NCI-H460 (cell line): Measurements from ENCODE around the gene NEUROD1. TPM values are rescaled to one million over a fixed set of nuclear protein-coding genes. Genes with fewer than 3 reads are reported as not detected.
A peak's percentile ranks its signal among the peaks of the same experiment; 100 is the strongest.

ENCODE experiments used
- DNase-seq: peaks from one replicate; pipeline ENCODE4 v3.0.0-alpha.2; 2016; ENCODE audit warnings: low read depth; ENCODE audit errors: extremely low read depth
- total RNA-seq: library from RNA; depleted of rRNA; stranded (reverse); fragments of >200 nt; shearing (Covaris generic); gene quantifications from 2 replicates; pipeline ENCODE4 v1.2.3, GENCODE V29; 2014

NEUROD1 gene
- total RNA-seq, 1 experiment from 2014 or later: not detected

DNA sequence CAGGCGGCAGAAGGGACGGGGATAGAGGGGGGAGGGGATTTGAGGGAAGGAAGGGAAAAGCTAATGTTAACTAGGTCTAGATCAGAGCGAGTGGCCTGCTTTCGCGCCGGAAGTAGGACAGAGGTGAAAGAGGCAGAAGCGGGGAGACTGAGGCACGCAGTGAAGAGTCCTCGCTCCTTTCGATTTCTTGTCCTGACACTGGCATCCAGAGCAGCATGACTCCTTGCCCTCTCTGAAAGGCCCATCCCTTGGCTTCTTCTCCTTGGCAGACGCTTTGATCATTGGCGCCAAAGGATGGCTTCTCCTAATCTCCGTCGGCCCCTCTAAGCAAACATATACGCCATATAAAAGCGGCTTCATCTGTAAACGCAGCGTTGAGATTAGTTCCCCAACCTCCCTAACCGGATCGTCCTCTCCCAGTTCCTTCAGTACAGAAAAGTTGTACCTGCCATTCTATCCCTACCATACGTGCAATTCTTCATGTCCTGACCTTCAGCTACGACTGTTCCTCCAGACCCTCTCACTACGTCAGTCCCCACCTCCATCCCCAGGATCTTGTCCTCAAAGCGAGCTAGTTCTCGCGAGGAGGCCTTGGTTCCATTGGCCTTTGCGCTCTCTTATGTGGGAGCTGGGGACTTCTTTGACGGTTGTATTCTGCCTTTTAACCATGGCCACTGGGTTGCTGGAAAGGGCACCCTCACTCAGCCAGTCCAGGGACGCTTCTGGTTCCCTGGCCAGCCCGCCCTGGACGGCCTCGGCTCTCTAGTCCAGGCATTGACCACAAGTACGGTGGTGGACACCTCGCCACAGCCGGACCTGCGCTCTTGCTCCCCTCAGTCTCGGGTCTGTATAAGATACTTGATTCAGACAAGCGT lies 857 bp upstream of the NEUROD1 start:
- DNase-seq: no peak

- DNase-seq: no peak
These were observed 755 bp downstream of the NEUROD1 start for GRCh38 chr2:181679544-181679979.

DNA sequence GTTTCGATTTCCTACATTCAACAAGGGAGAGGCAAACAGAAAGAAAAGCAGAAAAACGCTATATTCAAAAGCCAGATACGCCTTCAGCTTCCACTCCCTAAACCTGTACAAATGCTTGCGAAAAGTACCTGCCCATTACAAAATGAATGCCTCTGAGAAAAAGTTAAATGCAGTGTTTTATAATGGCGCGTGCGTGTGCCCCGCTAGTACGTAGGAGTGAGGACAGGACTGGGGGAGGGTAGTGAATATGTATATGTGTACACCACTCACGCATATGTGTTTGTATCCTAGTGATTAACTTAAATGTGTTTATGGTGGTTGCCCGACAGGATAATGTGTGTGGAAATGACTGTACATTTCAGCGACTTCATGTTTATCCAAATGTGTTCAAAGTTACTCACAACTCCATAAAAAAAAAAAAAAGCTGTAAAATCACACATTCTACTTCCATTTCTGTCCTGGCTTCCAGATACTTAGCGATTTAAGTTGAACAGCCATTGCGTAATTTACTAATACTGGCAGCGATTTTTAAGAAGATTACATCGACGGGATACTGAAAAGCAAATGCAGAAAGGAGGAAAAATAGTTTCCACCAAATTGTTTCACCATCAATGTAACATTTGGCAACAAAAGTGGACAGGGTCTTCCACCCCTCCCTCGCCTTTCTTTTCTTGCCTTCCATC lies 1.3 kb downstream of the NEUROD1 start:
- no peak for DNase-seq

- peak; percentile 57 for DNase-seq
These were observed 2.3 kb downstream of the NEUROD1 start for GRCh38 chr2:181677912-181678586.

- DNase-seq: no peak
These were observed 5.1 kb downstream of the NEUROD1 start for GRCh38 chr2:181675254-181675653.

DNA sequence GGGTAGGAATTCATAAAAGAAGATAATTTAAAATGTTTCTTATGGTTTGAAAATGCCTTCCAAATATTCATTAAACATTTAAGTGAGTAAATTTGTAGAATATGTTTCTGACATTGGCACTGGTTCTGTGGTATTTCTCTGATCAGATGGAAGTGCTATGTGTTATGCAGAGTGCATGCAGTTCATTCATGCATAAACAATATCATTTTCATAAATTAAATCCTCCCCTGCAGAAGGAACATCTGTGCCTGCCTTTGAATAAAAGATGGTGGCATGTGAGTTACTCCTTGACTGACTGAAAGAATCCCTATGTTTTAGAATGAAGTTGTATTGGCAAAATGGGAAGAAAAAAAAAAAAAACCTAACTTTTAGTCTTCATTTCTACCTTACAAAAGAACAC lies 5.9 kb downstream of the NEUROD1 start:
- no peak for DNase-seq

- DNase-seq: no peak
These were observed 7.1 kb downstream of the NEUROD1 start for GRCh38 chr2:181673173-181673572.

- no peak for DNase-seq
These were observed 7.9 kb downstream of the NEUROD1 start for GRCh38 chr2:181672255-181673008.

DNA sequence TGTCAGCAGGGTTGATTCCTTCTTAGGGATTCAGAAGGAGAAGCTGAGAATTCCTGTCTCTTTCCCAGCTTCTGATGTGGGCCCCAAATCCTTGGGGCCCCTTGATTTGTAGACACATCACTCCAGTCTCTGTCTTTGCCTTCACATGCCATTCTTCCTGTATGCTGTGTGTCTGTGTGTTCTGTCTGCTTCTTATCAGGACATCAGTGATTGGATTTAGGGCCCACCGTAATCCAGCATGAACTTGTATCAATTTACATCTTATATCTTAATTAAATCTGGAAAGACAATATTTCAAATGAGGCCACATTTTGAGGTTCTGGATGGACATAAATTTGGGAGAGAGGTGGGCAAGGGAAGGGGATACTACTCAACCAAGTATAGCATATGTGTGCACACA lies 9.7 kb downstream of the NEUROD1 start:
- no peak for DNase-seq

DNA sequence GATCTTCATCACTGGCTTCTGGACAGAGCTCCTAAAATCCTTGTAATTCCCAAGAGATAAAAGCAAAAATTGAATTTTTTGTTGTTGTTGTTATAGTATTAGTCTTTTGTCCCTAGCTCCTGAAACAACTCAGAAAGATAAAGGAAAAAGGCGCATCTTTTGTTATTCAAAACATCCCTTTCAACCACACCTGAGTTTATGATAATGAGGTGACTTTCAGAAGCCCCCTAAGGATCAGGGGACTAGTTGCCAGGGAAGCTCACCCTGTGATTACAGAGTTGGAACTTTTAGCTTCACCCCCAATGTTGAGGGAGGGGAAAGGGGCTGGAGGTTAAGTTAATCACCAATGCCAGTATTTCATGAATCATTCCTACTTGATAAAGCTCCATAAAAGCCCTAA lies 13.1 kb downstream of the NEUROD1 start:
- DNase-seq: no peak

GRCh38 chr2:181662287-181662686 lies 18.0 kb downstream of the NEUROD1 start:
- DNase-seq: no peak

DNA sequence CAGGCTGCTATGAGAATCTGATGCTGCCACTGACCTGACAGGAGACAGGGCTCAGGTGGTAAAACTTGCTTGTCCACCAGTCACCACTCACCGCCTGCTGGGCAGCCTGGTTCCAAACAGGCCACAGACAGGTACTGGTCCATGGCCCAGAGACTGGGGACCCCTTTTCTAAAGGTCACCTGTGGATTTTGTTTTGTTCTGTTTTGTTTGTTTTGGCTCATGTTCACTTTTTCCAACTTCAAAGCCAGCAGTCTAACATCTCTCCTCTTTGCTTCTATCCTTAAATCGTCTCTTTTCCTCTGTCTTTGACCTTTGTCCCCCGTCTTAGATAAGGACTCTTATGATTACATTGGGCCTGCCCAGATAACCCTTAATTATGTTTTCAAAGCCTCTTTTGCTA lies 20.1 kb downstream of the NEUROD1 start:
- DNase-seq: no peak

DNA sequence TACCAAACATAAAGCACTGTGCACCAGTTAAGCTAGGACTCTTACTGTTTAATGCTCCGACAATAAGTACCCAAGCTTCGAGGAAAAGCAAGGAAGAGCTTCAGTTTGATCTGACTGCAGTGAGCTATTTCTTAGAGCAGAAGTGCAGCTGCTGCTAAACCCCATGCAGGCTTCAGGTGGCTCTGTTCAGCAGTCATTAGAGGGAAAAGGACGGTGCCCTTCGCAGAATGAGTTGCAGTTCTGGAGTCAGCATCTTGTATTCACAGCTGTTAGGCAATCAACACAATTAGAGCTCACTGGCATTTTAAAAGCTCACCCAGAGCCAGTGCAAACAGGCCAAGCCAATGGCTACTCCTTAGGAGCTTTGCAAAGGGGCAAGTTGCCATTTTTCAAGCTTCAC lies 21.9 kb downstream of the NEUROD1 start:
- DNase-seq: no peak

GRCh38 chr2:181657379-181657778 lies 22.9 kb downstream of the NEUROD1 start:
- DNase-seq: no peak

DNA sequence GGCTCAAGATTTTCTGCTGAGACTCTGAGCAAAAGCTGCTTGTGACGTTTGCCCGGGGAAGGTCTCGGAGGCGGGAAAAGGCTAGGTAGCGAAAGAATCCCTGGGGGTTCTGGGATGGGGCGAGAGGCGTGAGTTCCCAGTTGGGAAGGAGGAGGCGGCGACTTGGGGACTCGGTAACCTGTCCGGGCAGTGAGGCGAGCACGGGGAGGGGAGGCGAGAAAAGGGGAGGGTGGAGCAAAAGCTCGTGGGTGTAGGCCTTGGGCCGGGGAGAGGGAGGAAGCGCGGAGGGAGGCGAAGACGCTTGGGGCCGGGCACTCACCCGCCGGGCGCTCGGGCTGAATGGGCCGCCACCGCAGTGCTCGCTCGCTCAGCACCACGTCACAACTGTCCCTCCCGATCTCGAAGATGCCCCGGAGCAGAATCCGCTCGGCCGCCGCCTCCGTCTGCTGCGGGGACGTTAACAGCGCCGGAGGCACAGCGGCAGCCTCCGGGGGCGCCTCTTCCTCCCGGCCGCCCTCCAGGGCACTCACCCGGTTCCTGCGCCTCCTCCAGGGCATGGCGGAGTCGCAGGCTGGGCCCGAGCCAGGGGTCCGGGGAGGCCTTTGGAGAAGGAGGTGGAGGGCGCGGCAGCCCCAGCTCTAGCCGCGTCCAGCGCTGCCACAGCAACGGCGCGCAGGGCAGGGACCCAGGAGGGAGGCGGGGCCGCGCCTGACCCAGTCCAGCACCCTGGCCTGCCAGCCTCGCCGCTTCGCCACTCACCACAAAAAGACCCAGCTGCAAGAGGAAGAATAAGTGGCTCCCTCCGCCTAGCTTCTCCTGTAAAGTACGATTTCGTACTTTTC lies 23.6 kb downstream of the NEUROD1 start, which contains the start of gene CERKL:
CERKL (minus strand) TSS at position 656 of the 842 bp plus-strand sequence; CDS start at position 557, 99 bp downstream.
- peak; percentile 18 for DNase-seq

DNA sequence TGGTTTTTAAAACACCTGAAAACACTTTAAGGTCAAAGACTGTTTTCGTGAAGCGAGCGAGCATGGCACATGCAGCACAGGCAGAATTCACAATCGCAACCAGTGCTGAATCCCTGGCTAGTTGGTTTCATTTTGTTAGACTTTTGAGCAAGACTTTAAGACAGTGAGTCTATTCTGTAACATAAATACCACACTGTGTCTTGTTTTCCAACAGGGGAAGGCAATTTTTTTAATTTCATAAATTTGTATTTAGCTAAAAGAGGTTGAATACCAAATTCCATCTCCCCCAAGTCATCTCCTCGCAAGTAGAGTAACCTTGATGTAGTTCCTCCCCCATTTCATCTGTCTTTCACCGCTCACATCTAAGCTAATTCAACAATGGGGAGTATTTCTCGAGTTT lies 24.8 kb downstream of the NEUROD1 start:
- no peak for DNase-seq

GRCh38 chr2:181649436-181649979 lies 30.8 kb downstream of the NEUROD1 start:
- DNase-seq: no peak

- DNase-seq: no peak
These were observed 31.7 kb downstream of the NEUROD1 start for GRCh38 chr2:181648478-181649155.
